ENCODE data around the gene LRRC56.

The LRRC56 gene

DNA sequence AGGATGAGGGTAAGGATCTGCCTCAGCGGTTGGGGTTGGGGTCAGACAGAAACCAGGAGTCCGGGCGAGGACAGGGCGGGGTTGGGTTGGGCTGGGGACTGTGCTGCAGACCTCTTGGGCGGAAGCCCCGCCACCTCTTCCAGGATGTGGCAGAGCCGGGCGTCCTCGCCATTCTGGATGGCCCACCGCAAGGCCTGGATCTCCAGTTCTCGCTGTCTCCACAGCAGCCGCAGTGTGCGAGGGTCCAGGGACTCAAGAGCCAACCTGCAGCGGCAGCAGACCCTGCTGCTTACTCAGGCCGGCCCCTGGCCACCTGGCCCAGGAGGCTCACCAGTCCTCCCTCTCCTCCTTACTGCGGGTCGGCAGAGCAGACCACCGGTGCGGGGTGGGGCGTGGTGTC lies 21.2 kb downstream of the LRRC56 start:
- no peaks in the 10 kb centered on the region for H3K36me3 ChIP-seq (ENCODE audit: control insufficient read depth in 5 of 5, insufficient read depth in 5 of 5, low read length in 5 of 5)
- H3K27ac ChIP-seq (ENCODE audit: low read depth, low read length), result no peak overlapping the region
- no peak overlapping the region for H3K9ac ChIP-seq (ENCODE audit: low read length in 5 of 5)
- H3K4me3 ChIP-seq (ENCODE audit: low read depth in 1 of 5, low read length in 5 of 5), result no peak overlapping the region
- H3K9me3 ChIP-seq (ENCODE audit: control insufficient read depth in 5 of 5, low read length in 5 of 5), result no peaks in the 10 kb centered on the region
- H3K4me1 ChIP-seq (ENCODE audit: control insufficient read depth in 5 of 5, insufficient read depth in 5 of 5, low read length in 5 of 5), result peaks cover 0 to 28% (median 20%) of the 10 kb centered on the region in 5 donors
- peaks cover 41 to 57% (median 51%) of the 10 kb centered on the region in 5 donors for H3K27me3 ChIP-seq (ENCODE audit: control insufficient read depth in 5 of 5, insufficient read depth in 4 of 5, low read length in 5 of 5)

DNA sequence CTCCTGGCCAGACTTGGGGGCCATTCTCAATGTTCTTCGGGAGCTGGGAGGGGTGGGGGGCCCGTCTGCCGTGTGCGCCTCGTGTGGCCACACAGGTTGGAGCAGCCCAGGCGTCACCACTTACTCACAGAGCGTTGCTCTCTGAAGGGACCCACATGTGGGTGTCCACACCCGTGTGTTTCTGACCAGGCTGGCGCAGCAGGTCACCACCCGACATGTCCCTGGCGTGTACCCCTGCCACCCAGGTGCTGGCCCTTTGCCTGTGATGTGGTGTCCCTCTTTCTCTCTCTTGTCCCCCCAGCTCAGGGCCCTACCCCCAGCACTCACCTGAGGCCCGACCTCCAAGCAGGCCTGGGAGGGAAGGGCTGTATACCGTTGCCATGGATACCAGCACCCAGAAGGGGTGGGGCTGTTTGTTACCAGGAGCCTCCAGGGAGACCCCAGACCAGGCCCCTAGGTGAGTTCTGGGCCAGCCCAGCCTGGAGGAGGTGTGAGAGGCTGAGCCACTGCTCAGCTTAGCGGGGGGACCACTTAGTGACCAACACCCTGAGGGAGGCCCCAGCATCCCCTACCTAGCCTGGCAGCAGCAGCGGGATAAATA lies 21.8 kb downstream of the LRRC56 start:
- no peak overlapping the region for H3K9ac ChIP-seq (ENCODE audit: low read length in 5 of 5)
- no peak overlapping the region for H3K4me3 ChIP-seq (ENCODE audit: low read depth in 1 of 5, low read length in 5 of 5)
- peaks cover 0 to 28% (median 20%) of the 10 kb centered on the region in 5 donors for H3K4me1 ChIP-seq (ENCODE audit: control insufficient read depth in 5 of 5, insufficient read depth in 5 of 5, low read length in 5 of 5)
- H3K36me3 ChIP-seq (ENCODE audit: control insufficient read depth in 5 of 5, insufficient read depth in 5 of 5, low read length in 5 of 5), result peaks cover 0 to 3% (median 0%) of the 10 kb centered on the region in 5 donors
- no peak overlapping the region for H3K27ac ChIP-seq (ENCODE audit: low read depth, low read length)
- peaks cover 35 to 50% (median 45%) of the 10 kb centered on the region in 5 donors for H3K27me3 ChIP-seq (ENCODE audit: control insufficient read depth in 5 of 5, insufficient read depth in 4 of 5, low read length in 5 of 5)
- no peaks in the 10 kb centered on the region for H3K9me3 ChIP-seq (ENCODE audit: control insufficient read depth in 5 of 5, low read length in 5 of 5)

DNA sequence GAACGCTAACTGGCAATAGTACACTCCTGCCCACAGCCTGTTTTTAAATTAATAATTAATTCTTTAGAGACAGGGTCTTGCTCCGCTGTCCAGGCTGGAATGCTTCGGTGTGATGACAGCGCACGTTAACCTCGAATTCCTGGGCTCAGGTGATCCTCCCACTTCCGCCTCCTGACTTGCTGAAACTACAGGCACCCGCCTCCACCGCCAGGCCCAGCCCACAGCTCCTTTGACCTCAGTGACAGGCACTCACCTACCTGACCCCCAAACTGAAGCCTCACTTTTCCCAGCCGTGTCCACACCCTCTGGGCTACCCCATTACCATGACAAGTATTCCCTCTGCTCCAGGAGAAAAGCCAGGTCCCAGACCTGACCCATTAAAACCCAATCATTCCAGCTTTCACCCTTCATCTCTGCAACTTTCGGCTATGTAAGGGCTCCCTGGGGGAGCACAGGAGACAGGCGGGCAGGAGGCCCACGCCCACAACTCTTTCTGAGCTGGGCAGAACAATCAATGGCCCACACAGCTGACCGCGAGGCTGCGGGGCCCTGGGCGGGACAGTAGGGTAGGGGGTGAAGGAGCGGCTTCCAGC lies 22.5 kb downstream of the LRRC56 start:
- H3K9me3 ChIP-seq (ENCODE audit: control insufficient read depth in 5 of 5, low read length in 5 of 5), result no peaks in the 10 kb centered on the region
- H3K27ac ChIP-seq (ENCODE audit: low read depth, low read length), result no peak overlapping the region
- H3K4me3 ChIP-seq (ENCODE audit: low read depth in 1 of 5, low read length in 5 of 5), result peak overlapping the region in 4 of 5 donors; percentile 62 to 75 (median 64)
- peaks cover 0 to 3% (median 0%) of the 10 kb centered on the region in 5 donors for H3K36me3 ChIP-seq (ENCODE audit: control insufficient read depth in 5 of 5, insufficient read depth in 5 of 5, low read length in 5 of 5)
- H3K4me1 ChIP-seq (ENCODE audit: control insufficient read depth in 5 of 5, insufficient read depth in 5 of 5, low read length in 5 of 5), result peaks cover 0 to 24% (median 19%) of the 10 kb centered on the region in 5 donors
- H3K9ac ChIP-seq (ENCODE audit: low read length in 5 of 5), result peak overlapping the region in 3 of 5 donors; percentile 56 to 78 (median 66)
- peaks cover 28 to 44% (median 38%) of the 10 kb centered on the region in 5 donors for H3K27me3 ChIP-seq (ENCODE audit: control insufficient read depth in 5 of 5, insufficient read depth in 4 of 5, low read length in 5 of 5)

DNA sequence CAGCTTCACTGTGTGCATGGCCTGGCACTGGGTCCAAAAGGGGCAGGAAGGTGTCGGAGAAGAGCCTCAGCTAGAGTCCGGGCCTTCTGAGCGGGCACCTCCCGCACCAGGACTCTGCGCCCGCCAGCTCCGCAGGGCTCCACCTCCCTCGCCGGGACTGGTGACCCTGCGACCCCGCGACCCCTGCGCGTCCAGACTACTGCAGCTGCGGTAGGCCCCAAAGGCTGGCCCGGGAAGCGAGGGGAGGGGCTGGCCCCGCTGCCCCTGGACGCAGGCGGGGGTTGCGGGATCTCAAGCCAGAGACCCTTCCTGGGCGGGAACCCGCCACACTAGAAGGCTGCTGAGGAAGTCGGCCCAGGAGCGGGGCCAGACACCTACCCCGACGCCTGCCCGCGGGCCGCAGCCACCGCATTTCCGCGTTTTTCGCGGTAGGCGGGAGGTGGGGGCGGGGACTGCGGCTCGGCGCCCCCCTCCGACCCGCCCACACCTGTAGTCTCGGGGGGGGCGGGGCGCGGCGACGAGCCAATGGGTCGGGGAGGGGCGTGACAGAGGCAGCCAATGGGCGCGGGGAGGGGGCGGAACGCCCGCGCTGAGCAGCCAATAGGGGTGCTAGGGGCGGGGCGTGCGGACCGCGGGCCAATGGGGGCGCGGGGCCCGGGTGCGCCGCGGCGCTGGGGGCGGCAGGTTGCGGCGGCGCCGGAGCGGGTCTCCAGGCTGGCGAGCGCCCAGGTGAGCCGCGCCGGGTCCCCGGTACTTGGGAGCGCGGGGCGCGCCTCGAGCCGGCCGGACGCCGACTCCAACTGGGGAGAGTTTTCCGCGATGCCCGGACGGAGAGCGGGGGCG lies 23.2 kb downstream of the LRRC56 start, which contains the start of the genes LMNTD2 and RASSF7:
LMNTD2 (minus strand) TSS at position 434 of the 843 bp plus-strand sequence; CDS start at position 412, 22 bp downstream.
RASSF7 (plus strand) TSS at position 666 of the 843 bp plus-strand sequence. CDS start 799 bp downstream, outside the sequence.
- peaks cover 0 to 3% (median 0%) of the 10 kb centered on the region in 5 donors for H3K36me3 ChIP-seq (ENCODE audit: control insufficient read depth in 5 of 5, insufficient read depth in 5 of 5, low read length in 5 of 5)
- peak within 1 kb of the TSS in 4 of 5 donors; percentile 65 to 81 (median 70) for H3K4me3 ChIP-seq (ENCODE audit: low read depth in 1 of 5, low read length in 5 of 5)
- no peak within 1 kb of the TSS for H3K27ac ChIP-seq (ENCODE audit: low read depth, low read length)
- no peaks in the 10 kb centered on the region for H3K9me3 ChIP-seq (ENCODE audit: control insufficient read depth in 5 of 5, low read length in 5 of 5)
- H3K9ac ChIP-seq (ENCODE audit: low read length in 5 of 5), result peak within 1 kb of the TSS in 4 of 5 donors; percentile 19 to 78 (median 61)
- H3K4me1 ChIP-seq (ENCODE audit: control insufficient read depth in 5 of 5, insufficient read depth in 5 of 5, low read length in 5 of 5), result peaks cover 0 to 20% (median 18%) of the 10 kb centered on the region in 5 donors
- H3K27me3 ChIP-seq (ENCODE audit: control insufficient read depth in 5 of 5, insufficient read depth in 4 of 5, low read length in 5 of 5), result peaks cover 28 to 43% (median 37%) of the 10 kb centered on the region in 5 donors

DNA sequence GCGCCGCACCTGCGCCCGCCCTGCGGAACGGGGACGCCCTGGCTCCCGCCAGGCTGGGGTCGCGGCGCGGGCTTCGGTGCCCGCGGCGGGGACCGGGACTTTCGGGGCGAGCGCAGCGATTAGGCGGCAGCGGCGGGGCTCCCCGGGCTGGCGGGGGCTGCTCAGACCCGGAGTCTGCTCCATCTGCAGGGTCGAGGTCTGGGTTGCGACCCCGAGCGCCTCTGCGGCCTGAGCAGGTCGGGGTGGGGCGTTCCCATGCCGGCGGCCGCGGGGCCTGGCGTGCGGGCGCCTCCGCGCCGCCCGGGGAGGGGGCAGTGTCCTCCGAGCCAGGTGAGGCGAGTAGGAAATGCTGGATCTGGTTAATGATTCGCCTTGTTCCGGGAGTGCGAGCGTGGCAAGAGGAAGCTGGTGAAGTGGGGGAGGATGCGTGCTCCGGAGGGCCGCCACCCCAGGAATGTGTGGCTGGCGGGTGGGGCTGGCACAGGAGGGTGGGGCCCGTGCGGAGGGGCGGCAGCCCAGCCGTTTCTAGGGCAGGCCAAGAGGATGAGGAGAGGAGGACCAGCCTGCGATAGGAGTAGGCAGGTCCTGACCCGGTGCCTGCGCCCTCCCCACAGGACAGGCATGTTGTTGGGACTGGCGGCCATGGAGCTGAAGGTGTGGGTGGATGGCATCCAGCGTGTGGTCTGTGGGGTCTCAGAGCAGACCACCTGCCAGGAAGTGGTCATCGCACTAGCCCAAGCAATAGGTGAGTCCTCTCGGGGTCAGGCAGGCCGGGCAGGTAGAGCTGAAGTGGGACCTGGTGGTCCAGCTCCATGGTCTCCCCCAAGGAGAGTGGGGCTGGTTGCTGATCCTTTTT lies 24.0 kb downstream of the LRRC56 start:
- peak overlapping the region in 4 of 5 donors; percentile 65 to 81 (median 70) for H3K4me3 ChIP-seq (ENCODE audit: low read depth in 1 of 5, low read length in 5 of 5)
- H3K9me3 ChIP-seq (ENCODE audit: control insufficient read depth in 5 of 5, low read length in 5 of 5), result no peaks in the 10 kb centered on the region
- peaks cover 20 to 34% (median 30%) of the 10 kb centered on the region in 5 donors for H3K27me3 ChIP-seq (ENCODE audit: control insufficient read depth in 5 of 5, insufficient read depth in 4 of 5, low read length in 5 of 5)
- H3K4me1 ChIP-seq (ENCODE audit: control insufficient read depth in 5 of 5, insufficient read depth in 5 of 5, low read length in 5 of 5), result peaks cover 0 to 20% (median 16%) of the 10 kb centered on the region in 5 donors
- peak overlapping the region in 4 of 5 donors; percentile 17 to 62 (median 21) for H3K9ac ChIP-seq (ENCODE audit: low read length in 5 of 5)
- no peak overlapping the region for H3K27ac ChIP-seq (ENCODE audit: low read depth, low read length)
- peaks cover 0 to 3% (median 0%) of the 10 kb centered on the region in 5 donors for H3K36me3 ChIP-seq (ENCODE audit: control insufficient read depth in 5 of 5, insufficient read depth in 5 of 5, low read length in 5 of 5)

DNA sequence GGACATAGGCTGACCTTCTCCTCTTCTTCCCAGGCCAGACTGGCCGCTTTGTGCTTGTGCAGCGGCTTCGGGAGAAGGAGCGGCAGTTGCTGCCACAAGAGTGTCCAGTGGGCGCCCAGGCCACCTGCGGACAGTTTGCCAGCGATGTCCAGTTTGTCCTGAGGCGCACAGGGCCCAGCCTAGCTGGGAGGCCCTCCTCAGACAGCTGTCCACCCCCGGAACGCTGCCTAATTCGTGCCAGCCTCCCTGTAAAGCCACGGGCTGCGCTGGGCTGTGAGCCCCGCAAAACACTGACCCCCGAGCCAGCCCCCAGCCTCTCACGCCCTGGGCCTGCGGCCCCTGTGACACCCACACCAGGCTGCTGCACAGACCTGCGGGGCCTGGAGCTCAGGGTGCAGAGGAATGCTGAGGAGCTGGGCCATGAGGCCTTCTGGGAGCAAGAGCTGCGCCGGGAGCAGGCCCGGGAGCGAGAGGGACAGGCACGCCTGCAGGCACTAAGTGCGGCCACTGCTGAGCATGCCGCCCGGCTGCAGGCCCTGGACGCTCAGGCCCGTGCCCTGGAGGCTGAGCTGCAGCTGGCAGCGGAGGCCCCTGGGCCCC lies 24.8 kb downstream of the LRRC56 start:
- H3K4me3 ChIP-seq (ENCODE audit: low read depth in 1 of 5, low read length in 5 of 5), result peak overlapping the region in 1 of 5 donors; percentile 68
- no peaks in the 10 kb centered on the region for H3K9me3 ChIP-seq (ENCODE audit: control insufficient read depth in 5 of 5, low read length in 5 of 5)
- peaks cover 13 to 26% (median 22%) of the 10 kb centered on the region in 5 donors for H3K27me3 ChIP-seq (ENCODE audit: control insufficient read depth in 5 of 5, insufficient read depth in 4 of 5, low read length in 5 of 5)
- peak overlapping the region in 1 of 5 donors; percentile 23 for H3K9ac ChIP-seq (ENCODE audit: low read length in 5 of 5)
- H3K36me3 ChIP-seq (ENCODE audit: control insufficient read depth in 5 of 5, insufficient read depth in 5 of 5, low read length in 5 of 5), result peaks cover 0 to 3% (median 0%) of the 10 kb centered on the region in 5 donors
- H3K27ac ChIP-seq (ENCODE audit: low read depth, low read length), result no peak overlapping the region
- H3K4me1 ChIP-seq (ENCODE audit: control insufficient read depth in 5 of 5, insufficient read depth in 5 of 5, low read length in 5 of 5), result peaks cover 0 to 20% (median 16%) of the 10 kb centered on the region in 5 donors

DNA sequence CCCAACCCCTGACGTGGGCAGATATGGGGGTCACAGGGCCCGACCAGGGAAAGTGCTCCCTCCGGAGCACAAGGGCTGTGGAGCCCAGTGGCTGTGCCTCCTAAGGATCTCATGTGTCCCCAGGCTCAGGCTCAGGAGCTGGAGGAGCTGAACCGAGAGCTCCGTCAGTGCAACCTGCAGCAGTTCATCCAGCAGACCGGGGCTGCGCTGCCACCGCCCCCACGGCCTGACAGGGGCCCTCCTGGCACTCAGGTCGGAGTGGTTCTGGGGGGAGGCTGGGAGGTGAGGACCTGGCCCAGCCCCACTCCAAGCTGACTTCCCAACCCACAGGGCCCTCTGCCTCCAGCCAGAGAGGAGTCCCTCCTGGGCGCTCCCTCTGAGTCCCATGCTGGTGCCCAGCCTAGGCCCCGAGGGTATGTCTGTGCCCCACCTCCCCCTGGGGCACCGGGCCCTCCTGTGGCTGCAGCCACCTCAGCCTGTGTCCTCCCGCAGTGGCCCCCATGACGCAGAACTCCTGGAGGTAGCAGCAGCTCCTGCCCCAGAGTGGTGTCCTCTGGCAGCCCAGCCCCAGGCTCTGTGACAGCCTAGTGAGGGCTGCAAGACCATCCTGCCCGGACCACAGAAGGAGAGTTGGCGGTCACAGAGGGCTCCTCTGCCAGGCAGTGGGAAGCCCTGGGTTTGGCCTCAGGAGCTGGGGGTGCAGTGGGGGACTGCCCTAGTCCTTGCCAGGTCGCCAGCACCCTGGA lies 25.9 kb downstream of the LRRC56 start:
- H3K9ac ChIP-seq (ENCODE audit: low read length in 5 of 5), result no peak overlapping the region
- peaks cover 0 to 27% (median 23%) of the 10 kb centered on the region in 5 donors for H3K4me1 ChIP-seq (ENCODE audit: control insufficient read depth in 5 of 5, insufficient read depth in 5 of 5, low read length in 5 of 5)
- H3K27me3 ChIP-seq (ENCODE audit: control insufficient read depth in 5 of 5, insufficient read depth in 4 of 5, low read length in 5 of 5), result peaks cover 4 to 17% (median 13%) of the 10 kb centered on the region in 5 donors
- no peak overlapping the region for H3K4me3 ChIP-seq (ENCODE audit: low read depth in 1 of 5, low read length in 5 of 5)
- H3K36me3 ChIP-seq (ENCODE audit: control insufficient read depth in 5 of 5, insufficient read depth in 5 of 5, low read length in 5 of 5), result peaks cover 0 to 3% (median 0%) of the 10 kb centered on the region in 5 donors
- H3K27ac ChIP-seq (ENCODE audit: low read depth, low read length), result no peak overlapping the region
- no peaks in the 10 kb centered on the region for H3K9me3 ChIP-seq (ENCODE audit: control insufficient read depth in 5 of 5, low read length in 5 of 5)

DNA sequence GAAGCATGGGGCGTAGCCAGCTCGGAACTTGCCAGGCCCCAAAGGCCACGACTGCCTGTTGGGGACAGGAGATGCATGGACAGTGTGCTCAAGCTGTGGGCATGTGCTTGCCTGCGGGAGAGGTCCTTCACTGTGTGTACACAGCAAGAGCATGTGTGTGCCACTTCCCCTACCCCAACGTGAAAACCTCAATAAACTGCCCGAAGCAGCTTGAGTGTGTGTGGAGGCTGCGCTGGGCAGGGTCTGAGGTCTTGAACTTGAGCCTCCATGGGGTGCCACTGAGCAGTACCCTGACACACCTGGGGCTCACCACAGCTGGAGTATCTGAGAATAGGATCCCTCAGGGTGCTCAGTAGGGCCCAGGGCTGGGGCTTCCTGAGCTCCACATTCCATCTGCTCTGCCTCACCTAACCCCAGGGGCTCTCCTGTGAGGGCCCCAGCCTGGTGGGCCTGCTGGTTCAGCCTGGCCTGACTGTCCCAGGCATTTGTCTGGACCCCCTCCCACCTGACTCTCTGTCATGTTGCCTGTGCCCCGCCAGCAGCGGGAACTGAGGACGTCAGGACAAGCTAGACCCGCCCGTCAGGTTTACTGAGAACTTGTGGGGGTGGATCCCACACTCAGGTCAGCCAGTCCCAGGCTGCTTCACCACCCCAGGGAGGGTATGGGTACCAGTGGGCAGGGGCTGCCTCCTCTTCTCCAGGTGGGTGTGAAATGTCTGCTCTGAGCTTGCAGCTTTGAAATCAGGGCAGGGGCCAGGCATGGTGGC lies 26.7 kb downstream of the LRRC56 start:
- H3K4me3 ChIP-seq (ENCODE audit: low read depth in 1 of 5, low read length in 5 of 5), result no peak overlapping the region
- H3K27me3 ChIP-seq (ENCODE audit: control insufficient read depth in 5 of 5, insufficient read depth in 4 of 5, low read length in 5 of 5), result peaks cover 3 to 9% (median 6%) of the 10 kb centered on the region in 5 donors
- H3K4me1 ChIP-seq (ENCODE audit: control insufficient read depth in 5 of 5, insufficient read depth in 5 of 5, low read length in 5 of 5), result peaks cover 0 to 29% (median 24%) of the 10 kb centered on the region in 5 donors
- H3K9ac ChIP-seq (ENCODE audit: low read length in 5 of 5), result no peak overlapping the region
- H3K27ac ChIP-seq (ENCODE audit: low read depth, low read length), result no peak overlapping the region
- no peaks in the 10 kb centered on the region for H3K9me3 ChIP-seq (ENCODE audit: control insufficient read depth in 5 of 5, low read length in 5 of 5)
- H3K36me3 ChIP-seq (ENCODE audit: control insufficient read depth in 5 of 5, insufficient read depth in 5 of 5, low read length in 5 of 5), result peaks cover 0 to 3% (median 0%) of the 10 kb centered on the region in 5 donors

Data from subcutaneous abdominal adipose tissue (tissue), 5 donors.